ENCODE measurements around the gene GPR89A.
"Not testable (repeated sequence)": the region's sequence is repeated elsewhere in the genome, so short reads cannot be mapped to it uniquely, and the experiment has no call there.

The GPR89A gene

GRCh38 chr1:145607833-145608733, at the start of gene GPR89A:
TSS of gene GPR89A (plus strand) at chr1:145607988. CDS start at chr1:145608134, 146 bp downstream.
- DNase-seq (ENCODE audit: low spot score): peak; percentile 83

GRCh38 chr1:145586820-145587219, 21.0 kb upstream of the GPR89A start:
- not testable (repeated sequence) for DNase-seq (ENCODE audit: low spot score)

DNA sequence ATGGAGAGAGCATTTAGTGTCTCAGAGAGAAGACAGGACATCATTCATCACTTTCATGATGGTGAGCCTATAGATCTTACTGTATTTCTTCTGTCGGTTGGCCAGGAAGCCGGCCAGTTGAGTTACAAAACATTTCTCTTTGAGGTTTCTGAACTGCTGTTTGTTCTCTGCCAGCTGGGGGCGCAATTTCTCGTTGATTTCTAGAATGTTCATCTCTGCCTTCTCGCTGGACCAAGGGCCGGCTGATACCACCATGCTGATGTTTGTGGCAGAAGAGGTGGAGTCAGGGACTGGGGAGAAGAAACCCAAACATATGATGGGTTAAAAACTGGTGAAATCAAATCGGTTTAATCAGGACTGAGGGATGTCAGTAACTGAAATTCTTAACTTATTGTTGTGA, 17.0 kb upstream of the GPR89A start:
- DNase-seq (ENCODE audit: low spot score): not testable (repeated sequence)

GRCh38 chr1:145592347-145592746, 15.4 kb upstream of the GPR89A start:
- not testable (repeated sequence) for DNase-seq (ENCODE audit: low spot score)

DNA sequence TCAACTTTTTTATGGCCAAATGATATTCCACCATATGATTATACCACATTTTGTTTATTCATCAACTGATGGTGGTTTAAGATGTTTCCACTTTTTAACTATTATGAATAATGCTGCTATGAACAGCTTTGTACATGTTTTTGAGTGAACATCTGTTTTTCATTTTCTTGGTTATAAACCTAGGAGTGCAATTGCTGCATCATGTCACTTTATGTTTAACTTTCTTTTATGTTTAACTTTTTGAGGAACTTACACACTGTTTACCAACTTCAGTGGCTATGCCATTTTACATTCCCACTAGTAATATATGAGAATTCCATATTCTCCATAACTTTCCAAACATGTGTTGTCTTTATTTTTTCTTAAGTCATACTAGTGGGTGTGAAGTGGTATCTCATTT, 12.4 kb upstream of the GPR89A start:
- not testable (repeated sequence) for DNase-seq (ENCODE audit: low spot score)

DNA sequence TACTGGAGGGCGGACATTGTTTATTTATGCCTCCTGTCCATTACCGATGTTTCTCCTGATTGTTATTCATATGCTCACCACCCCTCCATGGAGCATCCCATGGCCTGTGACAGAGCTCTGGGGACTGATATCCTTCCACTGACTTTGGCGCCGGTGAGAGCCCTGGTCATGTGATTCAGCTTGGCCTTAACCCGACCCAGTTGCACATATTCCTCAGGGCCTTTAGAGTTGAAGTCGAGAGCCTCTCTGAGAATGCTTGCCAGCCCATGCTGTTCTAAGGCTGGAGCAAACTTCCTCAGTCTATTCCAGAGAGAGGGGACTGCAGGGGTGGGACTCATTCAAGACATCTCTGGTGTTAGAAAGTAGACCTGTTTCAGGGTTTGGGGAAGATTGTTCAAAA, 11.6 kb upstream of the GPR89A start:
- not testable (repeated sequence) for DNase-seq (ENCODE audit: low spot score)

DNA sequence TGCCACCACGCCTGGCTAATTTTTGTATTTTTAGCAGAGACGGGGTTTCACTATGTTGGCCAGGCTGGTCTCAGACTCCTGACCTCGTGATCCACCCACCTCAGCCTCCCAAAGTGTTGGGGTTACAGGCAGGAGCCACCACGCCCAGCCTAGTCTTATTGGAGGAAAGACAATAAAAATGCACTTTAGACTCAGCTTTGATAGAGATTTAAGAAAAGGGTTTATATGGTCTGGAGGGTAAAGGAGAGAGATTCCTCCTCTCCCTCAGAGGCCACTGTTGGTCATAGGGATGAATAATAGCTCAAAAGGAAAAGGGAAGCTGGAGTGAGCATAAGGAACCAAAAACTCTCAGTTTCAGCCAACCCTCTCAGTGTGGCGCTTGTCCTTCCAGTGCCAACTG, 8.4 kb upstream of the GPR89A start:
- not testable (repeated sequence) for DNase-seq (ENCODE audit: low spot score)

GRCh38 chr1:145601593-145601992, 6.2 kb upstream of the GPR89A start:
- DNase-seq (ENCODE audit: low spot score): no peak

- not testable (repeated sequence) for DNase-seq (ENCODE audit: low spot score)
Observed at GRCh38 chr1:145606840-145607239, 948 bp upstream of the GPR89A start.

DNA sequence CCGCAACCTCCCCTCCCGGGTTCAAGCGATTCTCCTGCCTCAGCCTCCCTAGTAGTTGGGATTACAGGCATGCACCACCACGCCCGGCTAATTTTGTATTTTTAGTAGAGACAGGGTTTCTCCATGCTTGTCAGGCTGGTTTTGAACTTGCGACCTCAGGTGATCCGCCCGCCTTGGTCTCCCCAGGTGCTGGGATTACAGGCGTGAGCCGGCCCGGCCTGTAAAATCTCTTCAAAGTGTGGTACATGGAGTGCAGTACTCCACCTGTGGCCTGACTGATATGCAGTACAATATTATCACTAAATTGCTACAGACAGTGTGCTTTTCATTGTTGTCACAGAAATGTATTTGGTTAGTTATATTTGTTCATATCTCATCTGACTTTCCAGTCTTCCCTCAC, 499 bp upstream of the GPR89A start:
- DNase-seq (ENCODE audit: low spot score): not testable (repeated sequence)

DNA sequence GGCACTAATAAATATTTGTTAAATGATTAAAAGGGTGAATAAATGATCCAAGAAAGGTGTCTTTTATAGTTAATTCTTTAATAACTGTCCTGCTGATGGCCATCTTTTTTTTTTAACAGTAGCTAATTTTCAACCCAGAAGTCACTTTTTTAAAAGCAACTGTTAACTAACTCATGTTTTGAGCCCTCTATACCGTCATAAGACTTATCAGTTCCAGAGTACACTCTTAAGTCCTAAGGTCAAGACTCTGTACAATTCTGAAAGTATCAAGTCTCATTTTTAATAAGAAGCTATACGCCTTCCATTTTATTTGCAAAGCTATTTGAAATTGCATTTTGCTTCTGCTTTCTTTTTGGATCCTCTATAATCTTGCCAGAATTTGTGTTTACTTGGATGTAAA, 3.0 kb downstream of the GPR89A start:
- DNase-seq (ENCODE audit: low spot score): not testable (repeated sequence)

GRCh38 chr1:145620073-145620472, 12.3 kb downstream of the GPR89A start:
- DNase-seq (ENCODE audit: low spot score): not testable (repeated sequence)

DNA sequence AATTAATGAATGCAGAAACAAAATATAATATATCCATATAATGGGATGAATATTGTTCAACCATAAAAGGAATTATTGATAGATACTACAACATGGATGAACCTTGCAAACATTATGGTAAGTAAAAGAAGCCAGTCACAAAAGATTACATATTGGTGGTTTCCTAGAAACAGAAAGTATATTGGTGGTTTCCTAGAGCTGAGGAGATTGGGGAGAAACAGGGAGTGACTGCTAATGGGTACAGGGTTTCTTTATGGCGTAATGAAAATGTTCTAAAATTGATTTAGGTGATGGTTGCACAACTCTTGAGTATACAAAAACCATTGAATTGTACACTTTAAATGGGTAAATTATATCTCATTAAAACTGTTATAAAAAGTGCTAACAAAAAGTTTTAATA, 14.4 kb downstream of the GPR89A start:
- not testable (repeated sequence) for DNase-seq (ENCODE audit: low spot score)

- DNase-seq (ENCODE audit: low spot score): not testable (repeated sequence)
Observed at GRCh38 chr1:145636237-145636636, 28.4 kb downstream of the GPR89A start.

DNA sequence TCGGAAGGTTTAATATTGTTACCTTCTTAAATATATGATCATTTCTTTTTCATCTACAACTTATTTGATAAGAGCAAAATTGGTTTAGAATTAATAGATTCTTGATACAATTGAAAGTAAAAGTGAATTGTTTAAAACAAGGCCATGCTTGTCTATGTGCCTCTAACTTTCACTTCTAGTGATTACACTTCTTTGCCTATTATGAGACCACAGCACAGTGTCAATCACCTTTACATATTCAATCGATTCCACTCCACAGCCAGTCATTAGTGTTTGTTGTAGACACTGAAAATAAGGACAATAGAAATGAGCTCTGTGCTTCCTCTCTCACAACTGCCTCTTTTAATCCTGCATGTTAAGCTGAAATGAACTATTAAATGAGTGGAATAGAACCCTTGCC, 34.1 kb downstream of the GPR89A start:
- not testable (repeated sequence) for DNase-seq (ENCODE audit: low spot score)

DNA sequence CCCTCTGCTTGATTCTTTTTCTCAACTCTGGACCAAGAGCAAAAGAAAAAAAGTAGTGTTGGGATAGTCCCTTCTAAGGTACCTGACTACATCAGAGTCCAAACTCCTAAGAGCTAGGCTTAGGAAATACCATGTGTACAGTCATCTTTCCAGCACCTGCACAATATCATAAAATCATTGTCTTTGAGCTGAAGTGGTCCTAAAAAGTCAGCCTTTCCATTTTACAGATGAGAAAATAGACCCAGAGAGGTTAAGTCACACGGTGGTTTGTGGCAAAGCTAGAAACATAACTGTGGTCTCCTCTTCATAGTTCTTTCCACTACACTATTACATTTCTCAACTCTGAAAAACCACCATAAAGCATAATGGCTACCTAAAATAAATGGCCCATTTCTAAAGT, 36.2 kb downstream of the GPR89A start:
- not testable (repeated sequence) for DNase-seq (ENCODE audit: low spot score)

DNA sequence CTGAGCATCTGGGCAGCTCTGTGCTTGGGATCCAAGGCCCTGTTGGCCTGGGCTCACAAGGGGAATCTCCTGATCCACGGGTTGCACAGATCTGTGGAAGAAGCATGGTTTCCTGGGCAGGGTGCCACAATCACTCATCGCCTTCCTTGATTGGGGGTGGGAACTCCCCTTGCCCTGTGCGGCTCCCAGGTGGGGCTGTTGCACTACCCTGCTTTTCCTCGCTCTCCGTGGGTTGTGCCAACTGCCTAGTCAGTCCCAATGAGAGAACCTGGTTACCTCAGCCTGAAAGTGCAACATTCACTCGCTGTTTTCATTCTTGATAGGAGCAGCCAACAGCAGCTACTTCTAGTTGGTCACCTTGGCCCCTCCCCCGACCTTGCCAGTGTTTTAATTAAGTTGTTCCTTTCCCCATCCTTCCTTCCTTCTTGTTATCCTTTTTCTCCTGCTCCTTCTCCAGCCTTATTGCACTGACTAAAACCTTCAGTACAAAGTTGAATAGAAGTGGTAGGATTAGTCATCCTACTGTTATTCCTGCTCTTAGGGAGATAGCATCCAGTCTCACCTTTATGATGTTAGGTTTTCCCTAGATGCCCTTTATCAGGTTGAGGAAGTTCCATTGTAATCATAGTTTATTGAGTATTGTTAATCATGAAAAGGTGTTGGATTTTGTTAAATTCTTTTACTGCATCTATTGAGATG, 48.6 kb downstream of the GPR89A start:
- not testable (repeated sequence) for DNase-seq (ENCODE audit: low spot score)

GRCh38 chr1:145662502-145662901, 54.7 kb downstream of the GPR89A start:
- DNase-seq (ENCODE audit: low spot score): not testable (repeated sequence)

DNA sequence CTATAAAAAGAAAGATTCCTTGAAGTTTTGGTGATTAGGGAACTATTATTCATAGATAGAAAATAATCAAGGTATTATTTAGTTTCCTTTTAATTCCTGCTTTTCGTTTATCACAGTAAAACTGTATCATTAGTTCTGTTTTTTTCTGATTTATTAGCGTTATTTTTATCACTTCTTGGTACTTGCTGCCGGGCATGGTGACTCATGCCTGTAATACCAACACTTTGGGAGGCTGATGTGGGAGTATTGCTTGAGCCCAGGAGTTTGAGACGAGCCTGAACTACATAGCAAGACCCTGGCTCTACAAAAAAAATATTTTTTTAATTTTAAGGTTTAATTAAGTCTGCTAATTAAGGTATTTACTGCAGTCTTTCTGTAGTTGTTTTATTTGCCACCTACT, 57.2 kb downstream of the GPR89A start:
- DNase-seq (ENCODE audit: low spot score): not testable (repeated sequence)

DNA sequence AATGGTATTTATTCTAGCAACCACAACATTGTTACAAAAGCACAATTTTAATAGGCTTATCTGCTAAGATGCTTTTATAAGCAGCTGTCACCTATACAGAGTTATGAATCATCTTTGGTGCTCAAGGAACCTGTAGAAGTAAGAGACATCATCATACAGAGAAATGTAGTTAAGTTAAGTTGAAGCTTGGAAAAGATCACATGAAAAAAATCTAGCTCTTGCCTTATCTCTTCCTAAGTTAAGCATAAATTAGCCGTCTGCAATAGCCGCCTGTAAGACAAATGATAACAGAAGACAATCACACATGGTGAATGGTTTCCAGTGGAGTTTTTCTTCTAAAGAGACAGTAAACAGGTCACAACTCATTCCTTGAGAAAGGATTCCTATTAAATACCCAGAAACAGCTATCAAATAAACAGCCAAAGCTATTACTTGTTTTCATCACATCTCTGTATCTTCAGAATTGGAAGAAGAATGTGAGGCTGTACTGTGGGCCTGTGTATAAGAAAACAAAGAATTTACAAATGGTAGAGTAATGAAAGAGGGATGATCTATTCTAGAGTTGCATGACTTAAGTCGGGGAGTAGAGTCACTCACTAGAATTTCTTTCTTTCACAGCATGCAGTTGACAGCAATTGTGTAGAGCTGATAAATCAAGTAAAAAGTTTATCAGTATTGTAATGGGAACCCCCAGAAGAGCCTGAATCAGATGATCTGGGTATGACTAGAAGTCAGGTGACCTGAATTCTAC, 63.4 kb downstream of the GPR89A start:
- DNase-seq (ENCODE audit: low spot score): not testable (repeated sequence)

DNA sequence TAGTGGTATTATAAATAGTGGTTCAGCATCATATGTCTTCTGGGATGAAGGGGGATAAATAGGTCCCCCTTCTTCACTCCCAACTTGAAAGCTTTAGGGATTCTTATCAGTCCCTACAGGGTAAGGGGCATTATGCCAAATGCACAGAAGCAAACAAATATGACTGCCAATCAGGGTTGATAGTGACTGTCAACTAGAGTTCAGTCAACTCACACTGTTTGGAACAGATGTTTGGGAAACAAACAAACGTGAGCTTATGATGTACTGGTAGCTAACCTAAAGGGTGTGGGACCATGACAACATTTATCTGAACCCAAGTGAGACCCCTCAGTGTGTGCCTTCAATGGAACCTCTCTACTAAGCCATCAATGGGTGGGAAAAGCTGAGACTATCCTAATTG, 65.4 kb downstream of the GPR89A start:
- DNase-seq (ENCODE audit: low spot score): not testable (repeated sequence)

GRCh38 chr1:145684858-145685257, 77.1 kb downstream of the GPR89A start:
- not testable (repeated sequence) for DNase-seq (ENCODE audit: low spot score)
